Activated T-helper 2 cell treated with anti-CD3 and anti-CD28 coated beads, Interferon-gamma antibody, Interleukin-2, Interleukin-4, amounts not matched to agents 10 μg/mL and 5 μg/mL and 100 μg/mL, durations not matched to agents 14 hours and 24 hours and 36 hours (primary cell): ENCODE data around the gene TMEM117. TPM values are rescaled to one million over a fixed set of nuclear protein-coding genes. Genes with fewer than 3 reads are reported as not detected.

Source experiments
- DNase-seq: peaks from one replicate; pipeline ENCODE4 v3.0.0; 2021; ENCODE audit warnings: low spot score
- H3K27ac Mint-ChIP-seq: one replicate; pipeline ENCODE4 v1.8.0; 2021; ENCODE audit warnings: mixed read lengths
- H3K27me3 Mint-ChIP-seq: one replicate; pipeline ENCODE4 v1.8.0; 2021; ENCODE audit warnings: low read depth, mixed read lengths
- H3K36me3 Mint-ChIP-seq: one replicate; pipeline ENCODE4 v1.8.0; 2021; ENCODE audit warnings: low read depth, mixed read lengths
- H3K4me1 Mint-ChIP-seq: one replicate; pipeline ENCODE4 v1.8.0; 2021; ENCODE audit warnings: low read depth, mixed read lengths
- H3K4me3 Mint-ChIP-seq: one replicate; pipeline ENCODE4 v1.8.0; 2021; ENCODE audit warnings: low read depth, mild to moderate bottlenecking, moderate library complexity, mixed read lengths
- H3K9me3 Mint-ChIP-seq: one replicate; pipeline ENCODE4 v1.8.0; 2021; ENCODE audit warnings: mixed read lengths
- intact Hi-C: fragments of 100-400 bp; cut with micrococcal nuclease; formaldehyde crosslinking; loops from one replicate; pipeline ENCODE4 v1.15.1; 2023
- total RNA-seq: library from RNA; stranded (reverse); gene quantifications from 2 replicates; pipeline ENCODE4 v1.2.3, GENCODE V29; 2022

Gene TMEM117
- total RNA-seq, 1 donor from 2014 or later: 1.3 TPM

- intact Hi-C loops: no loop called here
- no peaks in the 10 kb centered on the region for H3K4me1 Mint-ChIP-seq
- no peaks in the 10 kb centered on the region for H3K36me3 Mint-ChIP-seq
- no peak for DNase-seq
- no peak overlapping the region for H3K27ac Mint-ChIP-seq
- H3K27me3 Mint-ChIP-seq: no peaks in the 10 kb centered on the region
- H3K9me3 Mint-ChIP-seq: no peaks in the 10 kb centered on the region
- no peak overlapping the region for H3K4me3 Mint-ChIP-seq
Observed at GRCh38 chr12:44076871-44077270, 241.0 kb downstream of the TMEM117 start.

- no peaks in the 10 kb centered on the region for H3K27me3 Mint-ChIP-seq
- intact Hi-C loops: no loop called here
- H3K9me3 Mint-ChIP-seq: no peaks in the 10 kb centered on the region
Observed at GRCh38 chr12:44077294-44077693, 241.4 kb downstream of the TMEM117 start.

GRCh38 chr12:44078273-44078672, 242.4 kb downstream of the TMEM117 start:
- Mint-ChIP-seq H3K9me3 (no peaks in the 10 kb centered on the region), H3K4me3 (no peak overlapping the region), H3K27ac (no peak overlapping the region), H3K36me3 (no peaks in the 10 kb centered on the region), H3K4me1 (no peaks in the 10 kb centered on the region), H3K27me3 (no peaks in the 10 kb centered on the region)
- no peak for DNase-seq
- intact Hi-C loops: no loop called here

More at GRCh38 chr12:44077294-44077693, 241.4 kb downstream of the TMEM117 start:
- Mint-ChIP-seq H3K4me3 (no peak overlapping the region), H3K4me1 (no peaks in the 10 kb centered on the region), H3K36me3 (no peaks in the 10 kb centered on the region), H3K27ac (no peak overlapping the region)
- DNase-seq: no peak

GRCh38 chr12:44088647-44089046, 252.8 kb downstream of the TMEM117 start:
- H3K9me3 Mint-ChIP-seq: no peaks in the 10 kb centered on the region
- no peak for DNase-seq

GRCh38 chr12:44091948-44092606, 256.2 kb downstream of the TMEM117 start:
- H3K27me3 Mint-ChIP-seq: no peaks in the 10 kb centered on the region
- H3K9me3 Mint-ChIP-seq: no peaks in the 10 kb centered on the region
- no peak for DNase-seq
- H3K36me3 Mint-ChIP-seq: no peaks in the 10 kb centered on the region
- intact Hi-C loops: no loop called here
- H3K4me1 Mint-ChIP-seq: no peaks in the 10 kb centered on the region
- H3K27ac Mint-ChIP-seq: no peak overlapping the region
- no peak overlapping the region for H3K4me3 Mint-ChIP-seq

More at GRCh38 chr12:44088647-44089046, 252.8 kb downstream of the TMEM117 start:
- no peak overlapping the region for H3K4me3 Mint-ChIP-seq
- intact Hi-C loops: no loop called here
- no peak overlapping the region for H3K27ac Mint-ChIP-seq
- H3K27me3 Mint-ChIP-seq: no peaks in the 10 kb centered on the region
- H3K4me1 Mint-ChIP-seq: no peaks in the 10 kb centered on the region
- H3K36me3 Mint-ChIP-seq: no peaks in the 10 kb centered on the region

GRCh38 chr12:44098786-44099185, 262.9 kb downstream of the TMEM117 start:
- intact Hi-C loops: no loop called here
- Mint-ChIP-seq H3K4me3 (no peak overlapping the region), H3K4me1 (no peaks in the 10 kb centered on the region), H3K9me3 (no peaks in the 10 kb centered on the region), H3K27me3 (no peaks in the 10 kb centered on the region), H3K36me3 (no peaks in the 10 kb centered on the region), H3K27ac (no peak overlapping the region)
- no peak for DNase-seq

- Mint-ChIP-seq H3K9me3 (no peaks in the 10 kb centered on the region), H3K4me3 (no peak overlapping the region), H3K27me3 (no peaks in the 10 kb centered on the region), H3K36me3 (no peaks in the 10 kb centered on the region), H3K4me1 (no peaks in the 10 kb centered on the region), H3K27ac (no peak overlapping the region)
- no peak for DNase-seq
- intact Hi-C loops: no loop called here
Observed at GRCh38 chr12:44099486-44099885, 263.6 kb downstream of the TMEM117 start.

- no peak overlapping the region for H3K27ac Mint-ChIP-seq
- no peaks in the 10 kb centered on the region for H3K4me1 Mint-ChIP-seq
- H3K9me3 Mint-ChIP-seq: no peaks in the 10 kb centered on the region
- intact Hi-C loops: no loop called here
- no peaks in the 10 kb centered on the region for H3K27me3 Mint-ChIP-seq
- no peaks in the 10 kb centered on the region for H3K36me3 Mint-ChIP-seq
- no peak overlapping the region for H3K4me3 Mint-ChIP-seq
- DNase-seq: no peak
Observed at GRCh38 chr12:44100264-44100663, 264.4 kb downstream of the TMEM117 start.

GRCh38 chr12:44101475-44101874, 265.6 kb downstream of the TMEM117 start:
- Mint-ChIP-seq H3K36me3 (no peaks in the 10 kb centered on the region), H3K27me3 (no peaks in the 10 kb centered on the region), H3K27ac (no peak overlapping the region), H3K4me1 (no peaks in the 10 kb centered on the region), H3K4me3 (no peak overlapping the region), H3K9me3 (no peaks in the 10 kb centered on the region)
- intact Hi-C loops: no loop called here
- DNase-seq: no peak

- H3K9me3 Mint-ChIP-seq: peaks cover 8% of the 10 kb centered on the region
- H3K27me3 Mint-ChIP-seq: no peaks in the 10 kb centered on the region
- no peak overlapping the region for H3K27ac Mint-ChIP-seq
- no peak overlapping the region for H3K4me3 Mint-ChIP-seq
- DNase-seq: no peak
- intact Hi-C loops: no loop called here
- no peaks in the 10 kb centered on the region for H3K36me3 Mint-ChIP-seq
- H3K4me1 Mint-ChIP-seq: no peaks in the 10 kb centered on the region
Observed at GRCh38 chr12:44114906-44115305, 279.0 kb downstream of the TMEM117 start.

- no peak for DNase-seq
- Mint-ChIP-seq H3K9me3 (peaks cover 11% of the 10 kb centered on the region), H3K4me3 (no peak overlapping the region), H3K4me1 (no peaks in the 10 kb centered on the region), H3K27me3 (no peaks in the 10 kb centered on the region), H3K36me3 (no peaks in the 10 kb centered on the region), H3K27ac (no peak overlapping the region)
- intact Hi-C loops: no loop called here
Observed at GRCh38 chr12:44117337-44117736, 281.5 kb downstream of the TMEM117 start.

GRCh38 chr12:44118946-44119345, 283.1 kb downstream of the TMEM117 start:
- Mint-ChIP-seq H3K27me3 (no peaks in the 10 kb centered on the region), H3K4me1 (no peaks in the 10 kb centered on the region), H3K4me3 (no peak overlapping the region), H3K36me3 (no peaks in the 10 kb centered on the region), H3K27ac (no peak overlapping the region), H3K9me3 (peaks cover 17% of the 10 kb centered on the region)
- no peak for DNase-seq
- intact Hi-C loops: no loop called here

- H3K27ac Mint-ChIP-seq: no peak overlapping the region
- no peaks in the 10 kb centered on the region for H3K4me1 Mint-ChIP-seq
- no peaks in the 10 kb centered on the region for H3K27me3 Mint-ChIP-seq
- intact Hi-C loops: no loop called here
- peaks cover 12% of the 10 kb centered on the region for H3K9me3 Mint-ChIP-seq
- no peaks in the 10 kb centered on the region for H3K36me3 Mint-ChIP-seq
- H3K4me3 Mint-ChIP-seq: no peak overlapping the region
- DNase-seq: no peak
Observed at GRCh38 chr12:44126806-44127205, 290.9 kb downstream of the TMEM117 start.
